ENCODE results near the gene FOXJ2.

DNA sequence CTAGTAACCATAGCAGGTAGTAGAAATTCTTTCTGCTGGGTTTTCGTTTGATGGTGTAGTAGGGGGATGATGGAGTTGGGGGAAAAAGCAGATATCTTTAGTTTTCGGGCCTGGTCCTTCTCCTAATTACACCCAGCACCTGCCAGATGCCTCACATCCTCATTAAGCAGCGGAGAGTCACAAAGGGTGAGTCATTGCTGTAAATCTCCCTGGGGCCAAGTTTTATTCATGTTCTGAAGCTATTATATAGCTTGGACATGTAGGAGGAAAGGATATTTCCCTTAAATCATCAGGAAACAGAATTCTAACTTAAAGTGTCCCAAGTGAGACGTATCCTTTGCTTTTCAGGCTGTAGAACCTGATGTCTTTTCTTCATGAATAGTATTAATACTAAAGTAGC lies 44.7 kb downstream of the FOXJ2 start:
- TF ChIP-seq, protein P1, sequence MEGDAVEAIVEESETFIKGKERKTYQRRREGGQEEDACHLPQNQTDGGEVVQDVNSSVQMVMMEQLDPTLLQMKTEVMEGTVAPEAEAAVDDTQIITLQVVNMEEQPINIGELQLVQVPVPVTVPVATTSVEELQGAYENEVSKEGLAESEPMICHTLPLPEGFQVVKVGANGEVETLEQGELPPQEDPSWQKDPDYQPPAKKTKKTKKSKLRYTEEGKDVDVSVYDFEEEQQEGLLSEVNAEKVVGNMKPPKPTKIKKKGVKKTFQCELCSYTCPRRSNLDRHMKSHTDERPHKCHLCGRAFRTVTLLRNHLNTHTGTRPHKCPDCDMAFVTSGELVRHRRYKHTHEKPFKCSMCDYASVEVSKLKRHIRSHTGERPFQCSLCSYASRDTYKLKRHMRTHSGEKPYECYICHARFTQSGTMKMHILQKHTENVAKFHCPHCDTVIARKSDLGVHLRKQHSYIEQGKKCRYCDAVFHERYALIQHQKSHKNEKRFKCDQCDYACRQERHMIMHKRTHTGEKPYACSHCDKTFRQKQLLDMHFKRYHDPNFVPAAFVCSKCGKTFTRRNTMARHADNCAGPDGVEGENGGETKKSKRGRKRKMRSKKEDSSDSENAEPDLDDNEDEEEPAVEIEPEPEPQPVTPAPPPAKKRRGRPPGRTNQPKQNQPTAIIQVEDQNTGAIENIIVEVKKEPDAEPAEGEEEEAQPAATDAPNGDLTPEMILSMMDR (IDR thresholded peaks at IDR 0.05) = no peak
- TF ChIP-seq POLR2AphosphoS5 (IDR thresholded peaks at IDR 0.05; ENCODE audit: insufficient read depth in 1 of 2, low read depth in 1 of 2) (no peak), POLR2A (IDR thresholded peaks at IDR 0.05) (no peak)
